Measurements from ENCODE around the gene CCDC85C.

The CCDC85C gene

GRCh38 chr14:99574099-99574880 lies 29.7 kb downstream of the CCDC85C start:
- DNase-seq (ENCODE audit: low read depth in 1 of 2, low spot score in 1 of 2), result no peak

- no peak for DNase-seq (ENCODE audit: low read depth in 1 of 2, low spot score in 1 of 2)
Measured at GRCh38 chr14:99573436-99574098, 30.4 kb downstream of the CCDC85C start.

- no peak for DNase-seq (ENCODE audit: low read depth in 1 of 2, low spot score in 1 of 2)
Measured at GRCh38 chr14:99573000-99573330, 31.0 kb downstream of the CCDC85C start.

- no peak for DNase-seq (ENCODE audit: low read depth in 1 of 2, low spot score in 1 of 2)
Measured at GRCh38 chr14:99572173-99572999, 31.6 kb downstream of the CCDC85C start.

DNA sequence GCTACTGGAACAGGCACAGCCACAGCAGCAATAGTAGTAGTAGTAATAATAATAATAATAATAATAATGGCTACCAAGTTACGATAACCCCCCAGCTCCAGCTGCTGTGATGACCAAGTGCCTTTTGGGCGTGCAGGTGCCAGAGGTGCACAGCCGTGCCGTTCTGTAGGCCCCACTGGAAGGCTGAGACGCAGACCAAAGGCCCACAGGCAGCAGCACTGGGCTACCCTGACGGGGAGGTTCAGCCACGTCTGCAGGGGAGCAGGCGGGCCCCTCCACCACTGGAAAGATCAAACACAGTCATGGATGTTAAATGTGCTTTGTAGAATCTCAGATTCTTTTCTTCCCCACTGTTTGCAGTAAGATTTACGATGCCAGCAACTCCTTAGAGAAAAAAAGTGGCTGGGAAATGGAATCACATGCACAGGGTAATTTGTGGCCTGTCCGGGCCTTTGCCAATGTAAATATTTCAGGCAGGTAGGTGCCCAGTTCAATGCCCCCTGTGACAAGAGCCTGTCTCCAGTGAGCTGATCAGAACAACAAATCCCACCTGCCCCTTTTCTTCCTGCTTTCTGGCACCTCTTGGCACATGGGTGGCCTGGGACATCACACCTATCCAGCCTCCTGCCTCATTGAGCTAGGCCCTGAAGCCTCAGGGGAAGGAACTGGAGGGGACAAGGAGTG lies 32.6 kb downstream of the CCDC85C start:
- DNase-seq (ENCODE audit: low read depth in 1 of 2, low spot score in 1 of 2), result no peak

DNA sequence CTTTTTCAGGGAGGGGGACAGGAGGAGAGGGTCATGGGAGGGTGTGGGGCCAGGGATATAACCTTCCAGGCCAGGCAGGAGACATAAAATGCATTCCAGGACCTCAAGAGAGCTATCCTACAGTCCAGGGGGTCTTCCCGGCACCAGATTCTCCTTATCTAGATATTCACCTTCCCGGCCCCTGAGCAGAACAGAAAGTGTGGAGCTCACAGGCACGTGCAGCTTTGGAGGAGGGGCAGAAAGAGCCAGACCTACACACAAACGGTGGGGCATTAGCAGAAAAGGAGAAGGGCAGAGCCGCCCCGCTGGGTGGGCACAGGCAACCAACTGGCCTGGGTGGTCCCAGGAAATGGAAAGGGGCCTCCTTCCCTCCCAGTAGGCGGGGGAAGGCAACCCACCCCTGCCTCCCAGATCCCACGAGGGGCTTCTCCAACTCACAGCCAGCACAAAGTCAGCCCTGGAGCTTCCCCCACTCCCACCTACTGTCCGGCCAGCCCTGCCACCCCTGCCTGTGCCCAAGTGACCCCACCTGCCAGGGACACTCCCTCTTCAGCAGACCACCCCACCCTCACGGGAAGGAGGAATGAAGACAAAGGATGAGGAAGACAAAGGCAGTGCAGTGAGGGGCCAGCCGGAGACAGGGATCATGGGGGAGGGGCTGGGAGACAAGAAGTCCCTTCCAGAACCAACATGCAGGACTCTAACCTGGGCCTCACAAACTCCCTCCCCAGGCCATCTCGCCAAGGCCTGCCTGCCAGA lies 33.3 kb downstream of the CCDC85C start:
- no peak for DNase-seq (ENCODE audit: low read depth in 1 of 2, low spot score in 1 of 2)

- DNase-seq (ENCODE audit: low read depth in 1 of 2, low spot score in 1 of 2), result no peak
Measured at GRCh38 chr14:99569725-99570543, 34.1 kb downstream of the CCDC85C start.

GRCh38 chr14:99568567-99569560 lies 35.1 kb downstream of the CCDC85C start:
- DNase-seq (ENCODE audit: low read depth in 1 of 2, low spot score in 1 of 2), result no peak

GRCh38 chr14:99566390-99567354 lies 37.3 kb downstream of the CCDC85C start:
- DNase-seq (ENCODE audit: low read depth in 1 of 2, low spot score in 1 of 2), result no peak

GRCh38 chr14:99566009-99566389 lies 38.0 kb downstream of the CCDC85C start:
- DNase-seq (ENCODE audit: low read depth in 1 of 2, low spot score in 1 of 2), result no peak

DNA sequence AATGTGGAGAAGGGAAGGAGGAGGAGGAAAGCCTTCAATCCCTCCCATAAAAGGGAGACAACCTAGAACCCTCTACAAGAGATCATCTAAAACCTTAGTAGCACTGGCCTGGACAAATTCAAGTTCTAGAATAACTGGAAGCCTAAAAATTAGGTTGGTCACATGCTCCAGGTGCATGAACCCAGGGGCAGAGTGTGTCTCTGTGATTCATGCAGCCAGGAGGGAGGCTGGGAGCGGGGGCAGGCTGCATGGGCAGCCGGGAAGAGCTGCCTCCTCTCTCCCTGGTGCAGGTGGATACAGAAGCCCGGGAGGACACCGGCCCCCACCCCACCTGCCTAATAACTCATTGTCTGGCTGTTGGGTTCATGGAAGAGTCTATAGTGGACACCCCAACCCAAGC lies 38.6 kb downstream of the CCDC85C start:
- DNase-seq (ENCODE audit: low read depth in 1 of 2, low spot score in 1 of 2), result no peak

DNA sequence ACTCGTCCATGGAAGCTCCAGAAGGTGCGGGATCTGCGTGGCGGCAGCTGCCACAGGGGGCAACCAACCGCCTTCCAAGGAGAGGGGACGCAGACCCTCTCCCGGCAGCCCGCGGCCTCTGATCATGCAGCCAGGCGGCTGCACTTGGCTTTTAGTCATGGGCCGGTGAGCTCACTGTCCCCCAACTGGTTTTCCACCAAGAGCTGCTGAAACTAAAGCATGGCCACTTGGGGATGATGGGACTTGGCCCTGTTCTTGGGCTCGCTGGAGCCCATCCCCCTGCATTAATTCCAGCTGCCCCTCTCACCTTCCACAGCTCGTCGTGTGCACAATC lies 39.1 kb downstream of the CCDC85C start:
- no peak for DNase-seq (ENCODE audit: low read depth in 1 of 2, low spot score in 1 of 2)

DNA sequence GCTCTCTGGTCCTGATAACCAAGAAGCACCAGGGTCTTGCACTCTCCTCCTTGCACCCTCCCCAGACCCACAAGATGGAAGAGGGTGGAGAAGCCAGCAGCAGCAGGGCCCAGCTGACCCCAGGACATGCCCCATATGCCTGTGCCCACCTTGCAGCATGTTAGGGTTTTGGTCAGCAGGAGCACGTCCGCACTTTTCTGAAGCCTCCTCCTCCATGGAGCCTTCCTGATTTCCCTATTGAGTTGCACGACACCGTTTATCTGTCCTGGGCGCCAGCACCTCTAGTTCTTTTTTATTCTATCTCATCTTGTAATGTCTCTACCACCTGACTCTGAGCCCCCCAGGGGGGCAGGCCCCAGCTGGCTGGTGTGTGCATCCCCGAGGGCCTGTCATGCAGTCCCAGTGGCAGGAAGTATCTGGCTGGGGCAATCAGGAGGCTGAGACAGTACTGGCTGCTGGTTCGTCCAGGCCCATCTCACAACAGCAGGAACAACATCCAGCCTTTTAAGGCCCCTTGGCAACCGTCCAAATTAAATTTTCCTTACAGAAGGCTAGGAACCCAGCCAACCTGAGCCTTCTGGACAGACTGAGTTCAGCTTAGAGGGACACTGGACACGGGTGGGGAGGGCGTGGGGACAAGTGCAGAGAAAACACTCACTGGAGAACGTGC lies 39.6 kb downstream of the CCDC85C start:
- no peak for DNase-seq (ENCODE audit: low read depth in 1 of 2, low spot score in 1 of 2)

- no peak for DNase-seq (ENCODE audit: low read depth in 1 of 2, low spot score in 1 of 2)
Measured at GRCh38 chr14:99563749-99564129, 40.3 kb downstream of the CCDC85C start.

DNA sequence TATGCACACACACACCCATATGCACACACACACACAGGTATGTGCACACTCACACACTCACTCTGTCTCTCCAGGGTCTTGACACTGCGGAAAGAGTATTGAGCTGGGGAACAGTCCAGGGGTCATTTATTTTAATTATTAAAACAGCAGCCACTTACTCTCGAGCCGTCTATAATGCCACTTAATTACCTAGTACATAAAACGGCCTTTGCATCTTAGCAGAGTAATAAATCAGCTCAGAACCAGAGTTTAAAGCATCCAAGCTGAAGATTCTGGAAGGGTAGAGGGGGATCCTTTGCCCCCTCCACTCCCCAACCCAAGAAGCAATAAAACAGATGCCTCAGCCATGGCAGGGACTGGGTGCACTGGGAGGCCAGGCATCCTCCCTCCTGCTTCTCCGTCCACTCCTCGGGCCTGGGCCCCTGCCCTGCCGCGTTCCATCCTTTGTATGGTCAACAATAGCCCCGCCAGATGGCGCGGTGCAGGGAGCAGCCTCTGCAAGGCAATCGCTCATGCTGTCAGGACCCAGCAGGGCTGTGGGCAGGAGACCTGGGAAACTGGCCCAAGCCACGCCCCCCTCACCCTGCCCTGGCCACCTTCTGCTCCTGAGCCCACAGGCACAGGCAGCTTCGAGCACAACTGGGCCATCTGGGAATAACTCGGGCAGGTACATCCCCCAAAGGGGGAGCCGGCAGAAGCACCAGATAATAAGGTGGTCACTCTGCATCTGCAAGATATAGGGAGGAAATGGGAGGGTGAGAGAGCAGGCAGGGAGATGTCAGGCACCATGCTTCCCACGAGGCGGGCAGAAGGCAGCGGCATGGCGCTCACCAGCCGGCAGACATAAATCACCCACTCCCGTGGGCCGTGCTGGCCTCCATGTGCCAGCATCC lies 40.9 kb downstream of the CCDC85C start:
- no peak for DNase-seq (ENCODE audit: low read depth in 1 of 2, low spot score in 1 of 2)

DNA sequence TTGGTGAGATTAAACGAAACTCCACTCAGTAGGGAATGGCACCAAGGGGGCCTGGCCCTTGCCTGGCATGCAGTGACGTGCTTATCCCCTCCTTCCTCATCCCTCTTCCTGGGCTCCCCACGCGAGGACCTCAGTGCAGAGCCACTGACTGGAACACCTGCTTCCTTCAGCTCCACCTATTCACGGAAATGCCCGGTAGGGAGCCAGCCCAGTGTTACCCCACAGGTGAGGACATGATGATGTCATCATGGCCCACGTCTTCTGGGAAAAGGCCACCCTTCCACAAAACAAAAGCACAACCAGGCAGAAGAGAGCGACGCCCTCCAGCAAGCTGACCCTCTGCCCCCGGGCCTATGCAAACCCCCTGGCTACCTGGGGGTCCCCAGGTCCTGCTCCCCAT lies 42.1 kb downstream of the CCDC85C start:
- no peak for DNase-seq (ENCODE audit: low read depth in 1 of 2, low spot score in 1 of 2)
